Right lobe of liver (tissue), 6 donors: ENCODE results near the gene HS6ST3. TPM values are rescaled to one million over a fixed set of nuclear protein-coding genes. Genes with fewer than 3 reads are reported as not detected.
A peak's percentile ranks its signal among the peaks of the same experiment; 100 is the strongest.

Experiments used
- ATAC-seq, 4 donors: fragments of 200-7000 bp; cut with Tn5 transposase; one replicate each; pipeline ENCODE4 v1.9.1; 2020; ENCODE audit warnings: mild to moderate bottlenecking in 4 of 4, moderate library complexity in 4 of 4
- DNase-seq, 3 donors: peaks; one replicate each; pipeline ENCODE4 v3.0.0-alpha.2; 2020
- H3K27ac ChIP-seq, 3 donors: fragments of 200-600 bp; one replicate each; pipeline ENCODE4 v1.8.0; 2022
- H3K27me3 ChIP-seq, 2 donors: fragments of 200-600 bp; one replicate each; pipeline ENCODE4 v1.8.0; 2022
- H3K36me3 ChIP-seq, 4 donors: fragments of 200-600 bp; sonication (generic) in 1 of 4; one replicate each; pipeline versions ENCODE4 v1.5.1 to v1.8.0; 2017 to 2022; ENCODE audit warnings: control low read depth in 1 of 4
- H3K4me1 ChIP-seq, 4 donors: fragments of 200-600 bp; sonication (generic) in 1 of 4; one replicate each; pipeline versions ENCODE4 v1.5.1 to v1.8.0; 2017 to 2022; ENCODE audit warnings: control low read depth in 1 of 4
- H3K4me3 ChIP-seq, 3 donors: fragments of 200-600 bp; one replicate each; pipeline ENCODE4 v1.8.0; 2022
- H3K9me3 ChIP-seq, 4 donors: fragments of 200-600 bp; sonication (generic) in 1 of 4; one replicate each; pipeline versions ENCODE4 v1.5.1 to v1.8.0; 2017 to 2022; ENCODE audit warnings: control low read depth in 1 of 4
- CTCF ChIP-seq, 4 donors: fragments of 200-600 bp in 3 of 4; fragments of 450-650 bp in 1 of 4; IDR thresholded peaks; one replicate each; pipeline versions ENCODE4 v1.5.1 to v1.8.0; 2016 to 2022; ENCODE audit warnings: antibody characterized with exemption in 4 of 4, mild to moderate bottlenecking in 2 of 4
- POLR2A ChIP-seq: fragments of 450-650 bp; IDR thresholded peaks from one replicate; pipeline ENCODE4 v1.6.1; 2017; ENCODE audit warnings: antibody characterized with exemption, mild to moderate bottlenecking
- WGBS: methylation state at CpG from one replicate; pipeline ENCODE4 v1.1.6; 2018; ENCODE audit warnings: low coverage, low lambda C conversion rate; ENCODE audit not compliant: insufficient coverage; ENCODE audit errors: missing lambda C conversion rate; 5-methylcytosine and 5-hydroxymethylcytosine counted together
- intact Hi-C, 2 donors: fragments of 100-400 bp; cut with DNase I; formaldehyde crosslinking; loops; one replicate each; pipeline versions ENCODE4 v1.11.2 to v1.14.1; 2022
- total RNA-seq, 6 experiments: library from RNA; depleted of rRNA in 2 of 6; stranded (reverse); fragments of >200 nt in 2 of 6; fragmentation: NEBNext Ultra II Directional in 3 of 6; extraction: Animal tissue kit (Norgen Biotek cat#: 25700) in 3 of 6; gene quantifications; one replicate each; pipeline versions ENCODE4 v1.1.0 to v1.2.4, GENCODE V29; 2016 to 2023
- donor health status: DM: no; HTN: yes; CAD: no.
- donor health status: DM: no; HTN: no; CAD: no.
- donor health status: DM: no; HTN: no; CAD: no.
- donor health status: DM: no; HTN: yes; CAD: no.
- donor health status: DM: no; HTN: yes; CAD: no.

The HS6ST3 gene
- total RNA-seq, 6 experiments from 2014 or later = not detected

DNA sequence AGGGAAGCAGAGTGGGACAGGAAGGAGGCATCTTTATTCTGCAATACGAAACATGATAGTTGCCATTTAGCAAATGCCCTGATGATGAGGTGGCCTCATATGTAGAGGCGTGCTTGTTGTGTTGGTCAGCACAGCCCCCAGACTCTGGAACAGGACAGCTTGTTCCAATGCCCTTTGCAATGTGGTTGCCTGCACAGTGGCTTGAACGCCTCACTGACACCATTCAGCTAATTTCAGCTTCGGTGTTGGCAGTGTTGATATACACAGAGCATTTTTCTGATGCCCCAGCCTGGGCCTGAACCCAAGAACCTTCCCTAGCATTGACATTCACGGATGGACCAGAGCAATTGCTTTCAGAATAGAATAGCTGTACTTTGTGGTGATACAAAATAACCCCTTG lies 133.3 kb downstream of the HS6ST3 start:
- Histone ChIP-seq H3K4me3 (no peak overlapping the region), H3K36me3 (no peaks in the 10 kb centered on the region), H3K27ac (no peak overlapping the region), H3K4me1 (no peaks in the 10 kb centered on the region), H3K9me3 (no peaks in the 10 kb centered on the region), H3K27me3 (no peaks in the 10 kb centered on the region)
- DNase-seq (no peak), ATAC-seq (no peak)
- no peak for TF ChIP-seq POLR2A
- TF ChIP-seq CTCF (IDR thresholded peaks at IDR 0.05) = no peak
- 59% methylated on average over 3 of the region's 5 CpGs for WGBS
- intact Hi-C loops = no loop called here

- 9% methylated on average over 2 of the region's 2 CpGs for WGBS
- no peak for DNase-seq
These were observed 139.4 kb downstream of the HS6ST3 start for GRCh38 chr13:96229356-96229755.

GRCh38 chr13:96238241-96238640 lies 148.3 kb downstream of the HS6ST3 start:
- DNase-seq (no peak), ATAC-seq (no peak)
- H3K4me1 ChIP-seq = no peaks in the 10 kb centered on the region
- whole genome bisulfite sequencing = 66% methylated on average over 5 of the region's 5 CpGs
- H3K4me3 ChIP-seq = no peak overlapping the region
- TF ChIP-seq CTCF (IDR thresholded peaks at IDR 0.05) (no peak), POLR2A (no peak)
- no peaks in the 10 kb centered on the region for H3K9me3 ChIP-seq
- no peaks in the 10 kb centered on the region for H3K36me3 ChIP-seq
- intact Hi-C loops = no loop called here
- no peak overlapping the region for H3K27ac ChIP-seq
- no peaks in the 10 kb centered on the region for H3K27me3 ChIP-seq

More at GRCh38 chr13:96229356-96229755, 139.4 kb downstream of the HS6ST3 start:
- Histone ChIP-seq H3K27me3 (no peaks in the 10 kb centered on the region), H3K27ac (no peak overlapping the region), H3K9me3 (no peaks in the 10 kb centered on the region), H3K4me1 (no peaks in the 10 kb centered on the region), H3K36me3 (no peaks in the 10 kb centered on the region), H3K4me3 (no peak overlapping the region)
- ATAC-seq = peak; percentile 78 to 89 (median 87)
- TF ChIP-seq CTCF (IDR thresholded peaks at IDR 0.05) (peak; percentile 41 to 66 (median 54)), POLR2A (no peak)
- intact Hi-C loops = no loop called here

DNA sequence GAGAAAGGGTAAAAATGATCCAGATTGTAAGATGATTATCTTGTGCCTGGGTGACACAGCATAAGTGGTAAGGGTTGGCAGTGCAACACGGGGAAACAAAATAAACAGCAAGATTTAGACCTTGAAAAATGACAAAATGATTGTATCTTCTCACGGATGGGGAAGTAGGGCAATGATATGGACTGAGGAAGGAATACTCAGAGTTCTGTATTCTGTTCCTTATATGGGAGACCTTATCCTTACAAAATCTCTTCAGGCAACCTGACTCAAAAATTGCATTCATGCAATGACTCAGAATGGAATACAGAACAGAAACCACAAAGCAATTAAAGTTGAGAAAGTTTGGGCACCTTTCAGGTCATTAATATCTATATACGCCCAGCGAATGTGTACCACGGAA lies 149.0 kb downstream of the HS6ST3 start:
- intact Hi-C loops = no loop called here
- Histone ChIP-seq H3K27me3 (no peaks in the 10 kb centered on the region), H3K36me3 (no peaks in the 10 kb centered on the region), H3K27ac (no peak overlapping the region), H3K9me3 (no peaks in the 10 kb centered on the region), H3K4me3 (no peak overlapping the region), H3K4me1 (no peaks in the 10 kb centered on the region)
- no peak for ATAC-seq
- TF ChIP-seq POLR2A (no peak), CTCF (IDR thresholded peaks at IDR 0.05) (no peak)
- 52% methylated on average over 5 of the region's 5 CpGs for WGBS
- no peak for DNase-seq

- Histone ChIP-seq H3K4me3 (no peak overlapping the region), H3K27me3 (no peaks in the 10 kb centered on the region), H3K36me3 (no peaks in the 10 kb centered on the region), H3K27ac (no peak overlapping the region), H3K9me3 (no peaks in the 10 kb centered on the region), H3K4me1 (no peaks in the 10 kb centered on the region)
- ATAC-seq = no peak
- no peak for DNase-seq
- TF ChIP-seq POLR2A = no peak
- TF ChIP-seq CTCF (IDR thresholded peaks at IDR 0.05) = no peak
- 20% methylated on average over 1 of the region's 1 CpG for WGBS
- intact Hi-C loops = no loop called here
These were observed 153.5 kb downstream of the HS6ST3 start for GRCh38 chr13:96243376-96243775.
